Endothelial cell of umbilical vein (primary cell): ENCODE data around the gene CHMP1B.

Source experiments
- EZH2 ChIP-seq: IDR thresholded peaks from 2 replicates; pipeline ENCODE4 v1.6.1; 2012; ENCODE audit warnings: borderline replicate concordance, low read depth, mild to moderate bottlenecking, moderate library complexity, low read length, inconsistent platforms; ENCODE audit not compliant: severe bottlenecking
- JUN ChIP-seq: IDR thresholded peaks from 2 replicates; pipeline ENCODE4 v1.6.1; 2011; ENCODE audit warnings: borderline replicate concordance, low read depth; ENCODE audit not compliant: insufficient read length, insufficient read depth
- TF ChIP-seq, protein P1 (sequence below), 2 donors: IDR thresholded peaks; 1 replicate in 1 of 2; 2 replicates in 1 of 2; pipeline ENCODE4 v1.5.1; 2011; ENCODE audit warnings: low read length in 2 of 2, mild to moderate bottlenecking in 2 of 2, moderate library complexity in 2 of 2, control low read depth in 1 of 2, inconsistent platforms in 1 of 2, low read depth in 1 of 2; ENCODE audit not compliant: insufficient read depth in 1 of 2; ENCODE audit errors: extremely low read depth in 1 of 2

DNA sequence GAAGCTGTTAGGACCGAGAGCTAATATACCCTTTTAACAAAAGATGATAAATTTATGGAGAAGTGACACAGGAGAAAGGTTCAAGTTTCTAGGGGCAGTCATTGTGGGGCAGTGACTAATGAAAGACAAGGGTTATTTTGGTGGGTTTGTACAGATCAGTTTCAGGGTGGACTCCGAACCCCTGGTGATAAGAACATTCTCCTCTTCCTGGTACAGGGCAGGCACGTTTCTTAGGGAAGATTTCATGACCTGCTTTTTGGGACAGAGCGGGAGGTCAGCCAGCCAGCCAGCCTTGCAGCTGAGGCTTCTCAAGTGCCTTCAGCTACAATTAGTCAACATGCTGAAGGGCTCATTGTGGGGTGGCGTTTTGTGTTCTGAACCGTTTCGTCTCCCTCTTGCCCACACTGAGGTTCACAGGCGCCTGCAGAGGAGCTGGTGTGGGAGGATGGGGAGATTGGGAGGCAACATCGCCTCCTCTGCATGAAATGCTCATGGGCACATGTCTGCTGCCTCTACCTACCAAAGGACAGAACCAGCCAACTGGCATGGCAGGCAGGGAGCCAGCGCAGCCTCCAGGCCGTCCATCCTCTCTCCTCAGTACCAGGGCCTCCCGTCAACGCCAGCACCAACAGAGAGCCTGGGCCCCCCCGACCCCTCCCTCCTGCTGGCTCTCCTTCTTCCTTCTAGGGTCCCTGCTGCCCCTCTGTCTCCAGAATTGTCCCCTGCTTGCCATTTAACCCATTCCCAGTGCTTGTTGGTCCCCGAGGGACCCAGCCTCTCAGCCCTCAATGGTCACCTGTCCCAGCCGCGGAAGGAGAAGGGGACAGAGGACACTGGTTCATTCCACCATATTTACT lies 9.6 kb downstream of the CHMP1B start:
- TF ChIP-seq, protein P1, sequence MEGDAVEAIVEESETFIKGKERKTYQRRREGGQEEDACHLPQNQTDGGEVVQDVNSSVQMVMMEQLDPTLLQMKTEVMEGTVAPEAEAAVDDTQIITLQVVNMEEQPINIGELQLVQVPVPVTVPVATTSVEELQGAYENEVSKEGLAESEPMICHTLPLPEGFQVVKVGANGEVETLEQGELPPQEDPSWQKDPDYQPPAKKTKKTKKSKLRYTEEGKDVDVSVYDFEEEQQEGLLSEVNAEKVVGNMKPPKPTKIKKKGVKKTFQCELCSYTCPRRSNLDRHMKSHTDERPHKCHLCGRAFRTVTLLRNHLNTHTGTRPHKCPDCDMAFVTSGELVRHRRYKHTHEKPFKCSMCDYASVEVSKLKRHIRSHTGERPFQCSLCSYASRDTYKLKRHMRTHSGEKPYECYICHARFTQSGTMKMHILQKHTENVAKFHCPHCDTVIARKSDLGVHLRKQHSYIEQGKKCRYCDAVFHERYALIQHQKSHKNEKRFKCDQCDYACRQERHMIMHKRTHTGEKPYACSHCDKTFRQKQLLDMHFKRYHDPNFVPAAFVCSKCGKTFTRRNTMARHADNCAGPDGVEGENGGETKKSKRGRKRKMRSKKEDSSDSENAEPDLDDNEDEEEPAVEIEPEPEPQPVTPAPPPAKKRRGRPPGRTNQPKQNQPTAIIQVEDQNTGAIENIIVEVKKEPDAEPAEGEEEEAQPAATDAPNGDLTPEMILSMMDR (IDR thresholded peaks at IDR 0.05; ENCODE audit: extremely low read depth in 1 of 2, insufficient read depth in 1 of 2, low read depth in 1 of 2, low read length in 2 of 2) = no peak
- TF ChIP-seq EZH2 (no peak), JUN (no peak)
